ENCODE data around the gene ACSS2. TPM values are rescaled to one million over a fixed set of nuclear protein-coding genes. Genes with fewer than 3 reads are reported as not detected.

Gene ACSS2
- total RNA-seq, 1 donor from 2014 or later, result 45.9 TPM

Other genes starting within 250 kb of the ACSS2 start
- gene PIGU, start 199.5 kb upstream of the ACSS2 start, total RNA-seq, result 6.6 and 9.7 TPM in 2 replicates
- gene TP53INP2, start 172.3 kb upstream of the ACSS2 start, total RNA-seq, result 5.4 and 10.9 TPM in 2 replicates
- 3.8 and 10.9 TPM in 2 replicates for gene NCOA6, start 51.0 kb upstream of the ACSS2 start, total RNA-seq
- gene GGT7, start 3.8 kb upstream of the ACSS2 start, total RNA-seq, result 4.3 and 16.9 TPM in 2 replicates
- 86.7 and 89.2 TPM in 2 replicates for gene GSS, start 79.2 kb downstream of the ACSS2 start, total RNA-seq
- 0.05 TPM in 1 of 2 replicates, not detected in the other for gene MYH7B, start 79.3 kb downstream of the ACSS2 start, total RNA-seq
- gene TRPC4AP, start 216.2 kb downstream of the ACSS2 start, total RNA-seq, result 82.0 and 93.3 TPM in 2 replicates

All from renal cortical epithelial cell (primary cell).